Right cardiac atrium (tissue), 5 donors: Measurements from ENCODE around the gene HTATSF1. TPM values are rescaled to one million over a fixed set of nuclear protein-coding genes. Genes with fewer than 3 reads are reported as not detected.
A peak's percentile ranks its signal among the peaks of the same experiment; 100 is the strongest.

ENCODE experiments used
- ATAC-seq, 2 donors: fragments of 200-7000 bp; cut with Tn5 transposase; one replicate each; pipeline versions ENCODE4 v1.8.0 to v1.9.1; 2020; ENCODE audit warnings: moderate library complexity in 2 of 2, mild to moderate bottlenecking in 1 of 2
- DNase-seq, 3 donors: peaks; one replicate each; pipeline ENCODE4 v3.0.0-alpha.2; 2020
- H3K27ac ChIP-seq: one replicate; pipeline ENCODE4 v1.5.1; 2013; ENCODE audit warnings: mild to moderate bottlenecking, low read length, control low read depth, moderate library complexity
- H3K27me3 ChIP-seq: one replicate; pipeline ENCODE4 v1.6.1; 2013; ENCODE audit not compliant: control insufficient read depth, insufficient read depth
- H3K4me1 ChIP-seq: one replicate; pipeline ENCODE4 v1.6.1; 2013; ENCODE audit warnings: low read length; ENCODE audit not compliant: control insufficient read depth, insufficient read depth
- H3K4me3 ChIP-seq: one replicate; pipeline ENCODE4 v1.5.1; 2013; ENCODE audit warnings: low read length, control low read depth
- H3K9me3 ChIP-seq: one replicate; pipeline ENCODE4 v1.6.1; 2013; ENCODE audit warnings: low read length; ENCODE audit not compliant: control insufficient read depth
- WGBS: extraction: QIAGEN DNeasy Blood & Tissue Kit; methylation state at CpG from one replicate; pipeline ENCODE4 v1.1.7; 2013; 5-methylcytosine and 5-hydroxymethylcytosine counted together
- intact Hi-C, 4 donors: fragments of 100-400 bp; cut with DNase I; formaldehyde crosslinking; loops; one replicate each; pipeline versions ENCODE4 v1.11.0 to v1.14.0; 2022 to 2023
- polyA plus RNA-seq: library from polyadenylated mRNA; stranded (reverse); fragments of 200-250 nt; gene quantifications from one replicate; pipeline ENCODE4 v1.2.3, GENCODE V29; 2013
- total RNA-seq, 4 donors: library from RNA; stranded (reverse); fragmentation: NEBNext Ultra II Directional; extraction: Animal tissue kit (Norgen Biotek cat#: 25700); gene quantifications; one replicate each; pipeline ENCODE4 v1.2.1, GENCODE V29; 2021
- donor health status: healthy with polysubstance abuse.
- donor health status: DM: no; HTN: yes; CAD: no.
- donor health status: DM: no; HTN: no; CAD: no.
- donor health status: DM: no; HTN: yes; CAD: no; lungs with severe emphysema.
- donor health status: DM: yes; HTN: yes; CAD: no.

Gene HTATSF1
- total and polyA plus RNA-seq, 5 donors = 53.5 to 61.6 (median 58.7) TPM

- WGBS = 64% methylated on average over 3 of the region's 3 CpGs
- Histone ChIP-seq H3K4me3 (no peak overlapping the region), H3K9me3 (no peaks in the 10 kb centered on the region), H3K27me3 (no peaks in the 10 kb centered on the region), H3K4me1 (no peaks in the 10 kb centered on the region), H3K27ac (no peak overlapping the region)
- DNase-seq (no peak), ATAC-seq (no peak)
- intact Hi-C loops = no loop called here
These were observed 30.1 kb upstream of the HTATSF1 start for GRCh38 chrX:136467303-136467702.

DNA sequence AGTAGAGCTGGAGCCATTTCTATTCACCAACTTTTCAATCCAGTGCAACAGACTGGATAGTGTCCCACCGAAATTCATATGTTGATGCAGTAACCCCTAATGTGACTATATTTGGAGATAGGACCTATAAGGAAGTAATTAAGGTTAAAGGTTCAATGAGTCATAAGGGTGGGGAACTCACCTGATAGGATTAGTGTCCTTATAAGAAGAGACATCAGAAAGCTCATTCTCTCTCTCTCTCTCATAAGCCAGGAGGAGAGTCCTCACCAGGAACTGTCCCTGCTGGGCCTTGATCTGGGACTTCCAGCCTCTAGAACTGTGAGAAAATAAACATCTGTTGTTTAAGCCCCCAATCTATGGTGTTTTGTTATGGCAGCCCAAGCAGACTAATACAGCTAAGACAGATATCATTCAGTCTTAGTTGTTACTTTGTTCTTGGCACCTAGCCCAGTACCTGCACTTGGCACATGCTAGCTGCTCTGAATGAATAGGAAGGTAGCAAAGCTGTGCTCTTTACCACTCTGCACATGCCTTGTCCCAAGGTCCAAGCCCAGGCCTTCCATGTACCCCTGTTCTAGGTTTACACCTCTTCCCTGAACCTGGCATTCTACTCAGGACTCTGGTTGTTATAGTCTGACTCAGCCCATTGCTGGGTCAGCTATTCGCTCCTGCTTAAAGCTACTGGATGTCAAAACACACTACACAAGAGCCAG is 28.8 kb upstream of the HTATSF1 start:
- Histone ChIP-seq H3K4me3 (no peak overlapping the region), H3K27me3 (no peaks in the 10 kb centered on the region), H3K9me3 (no peaks in the 10 kb centered on the region), H3K27ac (no peak overlapping the region), H3K4me1 (peaks cover 1% of the 10 kb centered on the region)
- no peak for ATAC-seq
- intact Hi-C loops = no loop called here
- WGBS = 91% methylated on average over 2 of the region's 2 CpGs
- no peak for DNase-seq

DNA sequence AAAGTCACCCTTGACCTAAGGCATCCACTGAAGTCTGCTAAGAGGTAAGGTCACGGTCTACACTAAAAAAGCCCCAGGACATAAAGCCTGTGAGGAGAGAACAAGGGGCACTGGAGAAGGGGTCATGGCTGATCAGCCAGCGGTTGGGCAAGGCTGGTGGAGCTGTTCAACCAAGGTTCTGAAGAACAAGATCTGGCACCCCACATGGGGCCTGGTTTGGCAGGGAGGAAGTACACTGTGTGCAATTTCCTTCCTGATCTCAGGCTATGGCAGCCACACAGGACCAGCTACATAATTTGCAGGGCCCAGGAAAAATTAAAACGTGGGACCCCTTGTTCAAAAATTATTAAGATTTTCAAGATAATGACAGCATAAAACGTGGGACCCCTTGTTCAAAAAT is 23.7 kb upstream of the HTATSF1 start:
- no peak overlapping the region for H3K27ac ChIP-seq
- no peak overlapping the region for H3K4me3 ChIP-seq
- intact Hi-C loops = no loop called here
- DNase-seq = no peak
- peaks cover 1% of the 10 kb centered on the region for H3K4me1 ChIP-seq
- 83% methylated on average over 4 of the region's 4 CpGs for WGBS
- H3K27me3 ChIP-seq = no peaks in the 10 kb centered on the region
- no peaks in the 10 kb centered on the region for H3K9me3 ChIP-seq
- no peak for ATAC-seq

GRCh38 chrX:136475236-136475635 is 22.2 kb upstream of the HTATSF1 start:
- no peak overlapping the region for H3K27ac ChIP-seq
- H3K4me3 ChIP-seq = no peak overlapping the region
- ATAC-seq (no peak), DNase-seq (no peak)
- peaks cover 1% of the 10 kb centered on the region for H3K4me1 ChIP-seq
- intact Hi-C loops = no loop called here
- H3K9me3 ChIP-seq = no peaks in the 10 kb centered on the region
- no peaks in the 10 kb centered on the region for H3K27me3 ChIP-seq
- 47% methylated on average over 3 of the region's 3 CpGs for WGBS

- no peak overlapping the region for H3K27ac ChIP-seq
- H3K4me3 ChIP-seq = no peak overlapping the region
- DNase-seq (no peak), ATAC-seq (no peak)
- no peaks in the 10 kb centered on the region for H3K9me3 ChIP-seq
- no peaks in the 10 kb centered on the region for H3K27me3 ChIP-seq
- WGBS = 90% methylated on average over 2 of the region's 2 CpGs
- peaks cover 1% of the 10 kb centered on the region for H3K4me1 ChIP-seq
- intact Hi-C loops = no loop called here
These were observed 20.9 kb upstream of the HTATSF1 start for GRCh38 chrX:136476501-136476900.

- intact Hi-C loops = no loop called here
- ATAC-seq (no peak), DNase-seq (no peak)
- WGBS = 80% methylated on average over 2 of the region's 2 CpGs
- Histone ChIP-seq H3K9me3 (no peaks in the 10 kb centered on the region), H3K27me3 (no peaks in the 10 kb centered on the region), H3K4me3 (no peak overlapping the region), H3K27ac (no peak overlapping the region), H3K4me1 (peaks cover 1% of the 10 kb centered on the region)
These were observed 20.4 kb upstream of the HTATSF1 start for GRCh38 chrX:136477026-136477425.

GRCh38 chrX:136480383-136480782 is 17.0 kb upstream of the HTATSF1 start:
- peak in 1 of 3 donors; percentile 32 for DNase-seq
- intact Hi-C loops = no loop called here
- Histone ChIP-seq H3K27me3 (no peaks in the 10 kb centered on the region), H3K9me3 (no peaks in the 10 kb centered on the region), H3K4me1 (no peaks in the 10 kb centered on the region), H3K27ac (no peak overlapping the region), H3K4me3 (no peak overlapping the region)
- peak; percentile 55 to 61 for ATAC-seq
- 24% methylated on average over 4 of the region's 4 CpGs for WGBS

DNA sequence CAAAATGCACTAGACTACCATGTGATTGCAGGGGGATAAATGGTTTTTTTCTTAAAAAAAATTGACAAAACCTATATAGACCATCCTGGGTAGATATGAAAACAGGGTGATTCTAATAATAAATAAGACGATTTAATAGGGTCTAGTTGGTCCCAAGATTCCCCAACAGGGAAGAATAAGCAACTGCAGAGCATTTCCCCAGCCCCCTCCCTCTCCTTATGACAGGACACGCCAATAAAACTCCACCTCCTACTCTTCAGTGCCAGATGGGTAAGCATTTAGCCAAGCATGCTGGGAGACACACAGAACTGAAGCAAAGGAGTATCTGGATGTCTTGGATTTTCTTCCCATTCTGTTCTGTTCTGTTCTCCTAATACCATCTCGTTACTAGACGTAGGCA is 9.7 kb upstream of the HTATSF1 start, which contains the start of gene BRS3:
Gene BRS3 (plus strand): TSS at position 301 of the 400 bp plus-strand sequence. CDS start 168 bp downstream, outside the sequence.
- Histone ChIP-seq H3K4me3 (no peak within 1 kb of the TSS), H3K27ac (no peak within 1 kb of the TSS), H3K4me1 (no peaks in the 10 kb centered on the region), H3K27me3 (no peaks in the 10 kb centered on the region), H3K9me3 (no peaks in the 10 kb centered on the region)
- intact Hi-C loops = no loop called here
- no peak for ATAC-seq
- 64% methylated on average over 4 of the region's 4 CpGs for WGBS
- DNase-seq = no peak

- H3K9me3 ChIP-seq = no peaks in the 10 kb centered on the region
- H3K4me1 ChIP-seq = no peaks in the 10 kb centered on the region
- no peak for ATAC-seq
- H3K27ac ChIP-seq = no peak overlapping the region
- DNase-seq = no peak
- WGBS = 52% methylated on average over 5 of the region's 5 CpGs
- intact Hi-C loops = no loop called here
- H3K27me3 ChIP-seq = no peaks in the 10 kb centered on the region
- H3K4me3 ChIP-seq = no peak overlapping the region
These were observed 8.7 kb upstream of the HTATSF1 start for GRCh38 chrX:136488706-136489105.

DNA sequence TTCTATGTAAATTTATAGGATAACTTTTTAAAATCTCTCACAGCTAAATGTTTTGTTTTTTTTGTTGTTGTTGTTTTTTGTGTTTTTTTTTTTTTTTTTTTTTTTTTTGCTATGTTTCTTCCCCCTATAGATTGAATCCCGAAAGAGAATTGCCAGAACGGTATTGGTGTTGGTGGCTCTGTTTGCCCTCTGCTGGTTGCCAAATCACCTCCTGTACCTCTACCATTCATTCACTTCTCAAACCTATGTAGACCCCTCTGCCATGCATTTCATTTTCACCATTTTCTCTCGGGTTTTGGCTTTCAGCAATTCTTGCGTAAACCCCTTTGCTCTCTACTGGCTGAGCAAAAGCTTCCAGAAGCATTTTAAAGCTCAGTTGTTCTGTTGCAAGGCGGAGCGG is 5.6 kb upstream of the HTATSF1 start:
- intact Hi-C loops = no loop called here
- H3K4me1 ChIP-seq = no peaks in the 10 kb centered on the region
- WGBS = 72% methylated on average over 6 of the region's 6 CpGs

DNA sequence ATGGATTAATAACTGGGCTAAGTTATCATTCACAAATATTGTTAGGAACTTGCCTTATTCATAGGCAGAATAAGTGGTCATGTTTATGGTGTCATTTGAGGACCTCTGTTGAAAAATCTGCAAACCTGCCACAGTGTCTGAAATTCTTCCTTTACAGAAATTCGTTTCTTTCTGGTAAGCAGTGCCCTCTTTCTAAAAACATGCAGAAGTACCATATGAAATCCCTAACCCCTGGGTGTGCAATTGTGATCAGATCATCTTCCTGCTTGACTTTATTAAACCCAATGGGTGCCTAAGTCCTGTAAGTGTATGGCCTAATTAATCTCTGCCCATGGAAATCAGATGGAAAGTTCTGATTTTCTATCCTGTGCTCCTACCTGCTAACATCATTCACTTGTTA is 4.4 kb upstream of the HTATSF1 start:
- 17% methylated on average over 1 of the region's 1 CpG for WGBS
- DNase-seq (no peak), ATAC-seq (no peak)
- Histone ChIP-seq H3K27me3 (no peaks in the 10 kb centered on the region), H3K9me3 (no peaks in the 10 kb centered on the region), H3K4me1 (no peaks in the 10 kb centered on the region), H3K27ac (no peak overlapping the region), H3K4me3 (no peak overlapping the region)
- intact Hi-C loops = no loop called here

More for the DNA sequence above, 5.6 kb upstream of the HTATSF1 start:
- ATAC-seq (no peak), DNase-seq (no peak)
- H3K4me3 ChIP-seq = no peak overlapping the region
- H3K27ac ChIP-seq = no peak overlapping the region
- H3K27me3 ChIP-seq = no peaks in the 10 kb centered on the region
- no peaks in the 10 kb centered on the region for H3K9me3 ChIP-seq

DNA sequence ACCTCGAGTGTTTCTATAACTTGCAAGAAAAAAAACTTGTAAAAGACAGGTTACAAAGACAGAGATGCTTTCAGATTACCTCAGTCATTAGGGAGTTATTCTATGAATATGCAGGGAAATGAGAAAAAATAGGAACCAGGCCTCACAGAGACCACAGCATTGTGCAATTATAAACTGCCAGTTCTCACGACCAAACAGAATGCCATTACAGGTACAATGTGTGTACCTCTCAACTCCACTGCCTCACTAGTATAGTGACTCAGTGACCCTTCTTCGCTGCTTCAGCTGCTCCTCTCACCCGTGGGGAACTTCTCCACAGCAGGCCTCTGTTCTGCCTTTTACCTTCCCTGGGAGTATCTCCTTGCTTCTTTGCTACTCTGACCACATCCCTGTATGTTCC is 2.3 kb upstream of the HTATSF1 start:
- Histone ChIP-seq H3K9me3 (no peaks in the 10 kb centered on the region), H3K27me3 (no peaks in the 10 kb centered on the region), H3K27ac (no peak overlapping the region), H3K4me1 (no peaks in the 10 kb centered on the region), H3K4me3 (no peak overlapping the region)
- intact Hi-C loops = no loop called here
- ATAC-seq (no peak), DNase-seq (no peak)
- 77% methylated on average over 4 of the region's 4 CpGs for WGBS
